SK-N-MC (cell line): ENCODE measurements around the gene NBEA.

Source experiments
- DNase-seq: peaks from one replicate; pipeline ENCODE4 v3.0.0-alpha.2; 2011; ENCODE audit warnings: low read depth, low spot score
- H3K27ac ChIP-seq: fragments of 200-600 bp; sonication (generic); 2 replicates; pipeline ENCODE4 v1.5.1; 2016; ENCODE audit warnings: mixed run types
- H3K36me3 ChIP-seq: fragments of 200-600 bp; sonication (generic); 2 replicates; pipeline ENCODE4 v1.6.1; 2017; ENCODE audit warnings: antibody characterized with exemption, low read length, mixed read lengths; ENCODE audit not compliant: insufficient read depth
- H3K4me3 ChIP-seq: fragments of 200-600 bp; sonication (generic); 2 replicates; pipeline ENCODE4 v1.5.1; 2016
- H3K9ac ChIP-seq: fragments of 200-600 bp; sonication (generic); 2 replicates; pipeline ENCODE4 v1.8.0; 2017; ENCODE audit warnings: mixed run types, mixed read lengths; ENCODE audit not compliant: insufficient read length
- H3K9me3 ChIP-seq: fragments of 200-600 bp; sonication (generic); 2 replicates; pipeline ENCODE4 v1.6.1; 2017; ENCODE audit warnings: low read depth, mild to moderate bottlenecking, antibody characterized with exemption, low read length, moderate library complexity, mixed read lengths
- EZH2 ChIP-seq: fragments of 200-600 bp; sonication (generic); IDR thresholded peaks from one replicate; pipeline ENCODE4 v1.6.1; 2017; ENCODE audit warnings: antibody characterized with exemption
- FOXP2 ChIP-seq: optimal IDR thresholded peaks from 2 replicates; pipeline ENCODE3; 2011; ENCODE audit warnings: mild to moderate bottlenecking, moderate library complexity; ENCODE audit not compliant: insufficient read depth; ENCODE audit errors: extremely low read length, control extremely low read depth
- POLR2AphosphoS5 ChIP-seq: IDR thresholded peaks from 2 replicates; pipeline ENCODE4 v1.6.1; 2012; ENCODE audit warnings: mild to moderate bottlenecking, low read depth, low read length, borderline replicate concordance

NBEA gene

DNA sequence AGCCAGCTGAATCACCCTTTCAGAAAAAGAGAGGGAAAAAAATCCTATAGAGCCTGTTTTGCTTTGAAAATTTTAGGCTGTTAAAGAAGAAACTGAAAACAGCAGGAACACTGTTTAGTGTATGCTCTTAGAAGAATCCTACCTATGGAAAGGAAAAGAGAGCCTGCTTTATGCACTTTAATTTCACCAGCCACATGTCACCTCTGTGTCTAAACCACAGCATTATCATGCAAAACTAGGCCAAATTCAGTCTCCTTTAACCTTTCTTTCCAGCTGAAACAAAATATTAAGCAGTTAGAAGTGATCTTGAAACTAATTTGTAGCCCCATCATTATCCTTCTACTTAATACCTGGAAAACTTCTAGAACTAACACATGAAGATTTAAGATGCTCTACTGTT lies 631.6 kb downstream of the NBEA start:
- no peak for DNase-seq
- H3K4me3 ChIP-seq = no peak overlapping the region
- no peak overlapping the region for H3K27ac ChIP-seq
- H3K9ac ChIP-seq = no peak overlapping the region
- TF ChIP-seq POLR2AphosphoS5 (no peak), EZH2 (no peak), FOXP2 (no peak)
- no peaks in the 10 kb centered on the region for H3K9me3 ChIP-seq
- no peaks in the 10 kb centered on the region for H3K36me3 ChIP-seq

DNA sequence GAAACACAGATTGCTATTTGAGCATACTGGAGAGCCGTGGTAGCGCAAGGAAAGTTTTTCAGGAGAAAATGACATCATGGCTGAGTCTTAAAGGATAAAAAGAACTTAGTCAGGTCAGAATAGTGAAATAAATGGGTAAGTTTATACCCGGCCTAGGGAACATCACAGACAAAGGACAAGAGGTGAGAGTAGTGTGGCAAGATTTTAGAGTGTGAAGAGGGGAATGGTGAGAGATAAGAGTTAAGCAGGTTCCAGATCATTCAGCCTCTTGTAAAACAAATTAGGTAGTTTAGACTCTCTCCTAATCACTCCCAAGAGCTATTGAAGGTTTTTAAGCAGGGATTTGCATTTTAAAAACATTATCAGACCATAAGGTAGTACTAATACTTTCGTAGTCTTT lies 650.4 kb downstream of the NBEA start:
- no peak for DNase-seq
- no peak overlapping the region for H3K27ac ChIP-seq
- H3K9me3 ChIP-seq = no peaks in the 10 kb centered on the region
- no peaks in the 10 kb centered on the region for H3K36me3 ChIP-seq
- H3K9ac ChIP-seq = no peak overlapping the region
- no peak overlapping the region for H3K4me3 ChIP-seq
- TF ChIP-seq FOXP2 (no peak), EZH2 (no peak), POLR2AphosphoS5 (no peak)

DNA sequence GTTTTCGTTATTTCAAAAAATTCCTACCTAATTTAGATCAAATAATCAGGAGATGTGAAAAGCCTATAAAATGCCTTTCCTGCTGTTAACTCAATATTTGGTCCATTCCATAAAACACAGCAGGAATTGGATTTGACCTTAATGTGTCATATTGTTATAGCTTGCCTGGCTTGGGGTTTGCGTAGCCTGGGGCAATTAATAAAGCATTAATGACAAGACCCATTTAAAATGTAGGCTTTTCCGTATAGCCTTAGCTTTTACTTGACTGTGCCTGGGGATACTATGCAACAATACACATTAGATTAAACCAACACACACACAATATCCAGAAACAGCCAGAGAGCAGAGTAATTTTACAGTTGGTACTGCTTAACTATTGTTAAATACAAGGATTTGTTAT lies 651.6 kb downstream of the NBEA start:
- TF ChIP-seq EZH2 (no peak), FOXP2 (no peak), POLR2AphosphoS5 (no peak)
- Histone ChIP-seq H3K9me3 (no peaks in the 10 kb centered on the region), H3K27ac (no peak overlapping the region), H3K4me3 (no peak overlapping the region), H3K36me3 (no peaks in the 10 kb centered on the region), H3K9ac (no peak overlapping the region)
- DNase-seq = no peak

DNA sequence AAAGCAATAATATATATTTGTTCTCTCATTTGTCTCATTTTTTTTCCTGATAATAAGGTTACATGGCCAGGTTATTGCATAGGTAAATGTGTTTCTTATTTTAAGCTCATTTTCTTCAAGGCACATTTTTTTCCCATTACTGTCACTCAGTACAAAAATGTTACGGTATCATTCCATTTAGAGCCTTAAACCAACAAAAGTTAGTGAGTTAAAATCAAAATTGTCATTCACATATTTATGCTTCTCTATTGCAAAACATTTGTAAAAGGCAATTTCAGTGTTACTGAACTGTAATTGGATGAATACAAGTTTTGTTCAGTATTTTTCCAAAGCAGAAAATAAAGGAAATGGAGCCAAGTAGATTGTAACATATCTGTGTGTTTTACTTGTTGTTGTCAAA lies 652.0 kb downstream of the NBEA start:
- no peaks in the 10 kb centered on the region for H3K9me3 ChIP-seq
- no peak overlapping the region for H3K4me3 ChIP-seq
- no peak for DNase-seq
- TF ChIP-seq POLR2AphosphoS5 (no peak), FOXP2 (no peak), EZH2 (no peak)
- no peaks in the 10 kb centered on the region for H3K36me3 ChIP-seq
- H3K9ac ChIP-seq = no peak overlapping the region
- no peak overlapping the region for H3K27ac ChIP-seq

DNA sequence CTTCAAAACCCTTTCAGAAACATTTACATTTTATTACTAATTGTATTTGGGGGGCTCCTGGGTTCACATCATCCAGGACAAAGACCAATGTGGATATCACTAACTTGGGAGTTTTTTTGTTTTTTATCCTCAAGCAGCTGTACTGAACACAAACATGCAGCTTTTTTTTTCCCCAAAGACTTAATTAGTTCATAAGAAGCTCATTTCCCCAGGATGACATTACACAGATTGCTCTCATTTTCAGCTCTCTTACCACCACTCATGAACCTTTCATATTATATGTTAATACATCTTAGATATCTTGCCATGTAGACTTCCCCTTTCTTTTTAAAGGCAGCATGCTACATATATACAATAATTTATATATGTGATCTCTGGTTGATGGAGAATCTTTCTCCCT lies 653.1 kb downstream of the NBEA start:
- no peak for DNase-seq
- TF ChIP-seq FOXP2 (no peak), EZH2 (no peak), POLR2AphosphoS5 (no peak)
- Histone ChIP-seq H3K27ac (no peak overlapping the region), H3K9me3 (no peaks in the 10 kb centered on the region), H3K36me3 (no peaks in the 10 kb centered on the region), H3K4me3 (no peak overlapping the region), H3K9ac (no peak overlapping the region)

DNA sequence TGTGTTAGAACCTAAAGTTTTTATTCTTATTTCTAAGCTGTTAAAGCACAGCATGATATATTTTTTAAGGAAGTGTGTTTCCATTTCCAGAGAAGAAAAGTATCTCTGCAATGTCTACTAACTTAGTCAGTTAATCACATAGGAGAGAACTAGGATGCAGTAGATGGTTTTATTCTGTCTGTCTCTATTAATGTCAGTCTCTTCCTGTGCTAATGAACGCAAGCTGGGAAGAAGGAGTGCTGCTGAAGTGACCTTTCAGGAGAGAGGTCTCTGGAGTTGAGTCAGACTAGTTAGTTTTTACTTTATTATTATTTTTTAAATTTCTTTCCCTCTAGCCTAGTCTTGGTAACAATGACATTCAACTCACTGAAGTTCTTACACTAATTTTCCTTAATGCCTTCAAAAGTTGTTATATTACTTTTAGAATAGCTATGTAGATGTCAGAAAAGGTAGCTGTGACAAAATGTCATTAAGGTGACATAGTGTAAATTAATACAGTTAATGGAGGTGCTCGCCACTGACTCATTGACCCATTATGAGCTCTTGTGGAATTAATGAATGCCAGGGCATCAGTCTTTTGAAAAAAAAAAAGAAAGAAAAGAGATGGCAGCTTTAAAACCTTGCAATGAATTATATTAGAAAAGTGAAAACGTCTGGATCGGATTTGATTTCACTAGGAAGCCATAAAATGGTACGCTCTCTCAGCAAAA lies 654.4 kb downstream of the NBEA start:
- Histone ChIP-seq H3K27ac (no peak overlapping the region), H3K9me3 (no peaks in the 10 kb centered on the region), H3K9ac (no peak overlapping the region), H3K4me3 (no peak overlapping the region), H3K36me3 (no peaks in the 10 kb centered on the region)
- DNase-seq = no peak
- TF ChIP-seq EZH2 (no peak), FOXP2 (no peak), POLR2AphosphoS5 (no peak)

DNA sequence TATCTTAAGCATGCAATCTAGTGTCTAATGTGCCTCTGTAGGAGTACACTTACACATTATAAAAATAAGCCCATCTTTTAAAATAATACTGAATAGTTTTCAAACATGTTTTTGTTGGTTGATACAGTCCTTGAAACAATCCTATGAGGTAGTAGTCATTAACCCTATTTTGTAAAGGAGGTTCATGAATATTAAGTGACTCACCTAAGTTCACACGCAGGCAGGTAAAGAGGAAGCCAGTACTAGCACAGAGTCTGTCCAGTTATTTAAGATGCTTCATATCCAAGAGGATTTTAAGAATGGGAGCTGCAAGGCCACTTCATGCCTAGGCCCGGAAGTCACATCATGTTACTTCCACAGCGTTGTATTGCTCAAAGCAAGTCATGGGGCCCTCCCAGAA lies 655.4 kb downstream of the NBEA start:
- Histone ChIP-seq H3K36me3 (no peaks in the 10 kb centered on the region), H3K27ac (no peak overlapping the region), H3K9me3 (no peaks in the 10 kb centered on the region), H3K4me3 (no peak overlapping the region), H3K9ac (no peak overlapping the region)
- no peak for DNase-seq
- TF ChIP-seq FOXP2 (no peak), POLR2AphosphoS5 (no peak), EZH2 (no peak)

DNA sequence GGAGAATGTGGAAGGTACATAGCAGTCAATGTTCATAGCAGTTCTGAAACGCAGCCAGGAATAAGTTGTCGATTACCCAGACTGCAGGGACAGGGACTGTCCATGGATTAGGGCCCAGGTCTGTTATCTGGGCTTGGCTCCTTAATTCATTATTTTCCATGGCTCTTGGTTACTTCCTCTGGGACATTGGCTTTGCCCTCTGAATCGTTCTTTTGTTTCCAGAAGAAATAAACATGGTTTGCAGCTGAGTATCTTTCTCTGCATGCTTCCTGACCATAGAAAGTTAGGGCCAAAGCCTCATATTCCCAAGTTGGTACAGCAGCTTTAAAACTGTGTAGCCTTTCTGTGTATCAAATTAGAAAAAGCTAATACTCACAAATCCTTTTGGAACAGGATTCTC lies 656.2 kb downstream of the NBEA start:
- no peak overlapping the region for H3K27ac ChIP-seq

DNA sequence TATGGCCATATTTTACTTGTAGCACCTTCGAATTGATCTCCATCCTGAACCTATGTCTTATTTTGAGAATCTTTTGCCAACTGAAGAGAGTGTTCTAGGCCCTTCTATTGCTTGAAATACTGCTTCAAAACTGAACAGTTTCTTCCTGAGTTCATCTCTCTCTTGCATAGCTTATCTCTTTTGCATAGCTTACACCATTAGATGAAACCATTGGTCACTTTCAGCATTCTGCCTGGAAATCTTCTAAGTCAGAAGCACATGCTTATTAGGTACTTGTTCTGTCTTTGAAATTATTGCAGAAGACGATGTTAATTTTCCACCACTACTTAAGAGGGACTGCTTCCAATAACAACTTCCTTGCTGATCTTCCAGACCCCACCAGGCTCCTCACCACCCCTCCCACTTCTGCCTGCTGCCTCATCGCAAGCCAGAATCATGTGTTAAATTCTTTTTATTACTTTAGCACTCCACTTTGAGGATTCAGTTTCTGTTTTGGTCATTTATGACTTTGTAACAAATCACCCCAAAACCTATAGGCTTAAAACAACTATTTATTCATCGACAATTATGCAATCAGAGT lies 656.8 kb downstream of the NBEA start:
- no peak overlapping the region for H3K27ac ChIP-seq
- H3K4me3 ChIP-seq = no peak overlapping the region
- TF ChIP-seq POLR2AphosphoS5 (no peak), FOXP2 (no peak), EZH2 (no peak)
- H3K9ac ChIP-seq = no peak overlapping the region
- no peak for DNase-seq
- H3K9me3 ChIP-seq = no peaks in the 10 kb centered on the region
- no peaks in the 10 kb centered on the region for H3K36me3 ChIP-seq

More for the DNA sequence above, 656.2 kb downstream of the NBEA start:
- no peak for TF ChIP-seq POLR2AphosphoS5
- no peak for TF ChIP-seq FOXP2
- TF ChIP-seq EZH2 = no peak
- H3K9ac ChIP-seq = no peak overlapping the region
- no peaks in the 10 kb centered on the region for H3K36me3 ChIP-seq
- DNase-seq = no peak
- H3K4me3 ChIP-seq = no peak overlapping the region
- no peaks in the 10 kb centered on the region for H3K9me3 ChIP-seq
